K562 (cell line): ENCODE results near the gene FOSL2. TPM values are rescaled to one million over a fixed set of nuclear protein-coding genes. Genes with fewer than 3 reads are reported as not detected.

Experiments used
- ATAC-seq: fragments of 200-7000 bp; cut with Tn5 transposase; 3 replicates; pipeline ENCODE4 v1.9.1; 2020; ENCODE audit warnings: moderate library complexity
- BruUV-seq: library from RNA; stranded (reverse); fragments of 400-500 nt; replicated peaks from 2 replicates; lab custom pipeline; 2021; lab: Mats Ljungman, UMichigan
- CTCF ChIA-PET: fragments of 300-600 bp; formaldehyde crosslinking; extraction: SDS; loops from one replicate; lab custom pipeline; 2021; ENCODE audit warnings: low intra/inter-chr PET ratio; lab: Yijun Ruan, JAX
- POLR2A ChIA-PET: fragments of 300-600, 350-650 bp; sonication (Branson Sonifier 250); formaldehyde crosslinking; extraction: SDS; loops from one replicate; lab custom pipeline; 2021; ENCODE audit warnings: antibody characterized with exemption, inconsistent platforms; lab: Yijun Ruan, JAX
- DNase-seq, 4 experiments: peaks; one replicate each; pipeline versions ENCODE4 v3.0.0 to v3.0.0-alpha.2; 2011 to 2018; ENCODE audit warnings: low spot score in 3 of 4, mixed read lengths in 3 of 4; ENCODE audit errors: extremely low read depth in 1 of 4
- FAIRE-seq: peaks from 2 replicates; lab custom pipeline; 2011; peaks lifted over from hg19 to GRCh38; lab: Jason Lieb, UNC
- H2AFZ ChIP-seq: 2 replicates; pipeline ENCODE4 v1.6.0; 2011; ENCODE audit warnings: low read depth, low read length, control low read depth, inconsistent platforms
- H3K27ac ChIP-seq: fragments of 200-600 bp; 3 replicates; pipeline ENCODE4 v1.8.0; 2011; ENCODE audit warnings: low read depth, mild to moderate bottlenecking, control low read depth, inconsistent platforms, low read length, moderate library complexity, mixed read lengths; ENCODE audit errors: extremely low read depth
- H3K27me3 ChIP-seq, 2 experiments: fragments of 300-600 bp in 1 of 2; 2 replicates in 1 of 2; 3 replicates in 1 of 2; pipeline versions ENCODE4 v1.6.0 to v1.8.0; 2011; ENCODE audit warnings: inconsistent platforms in 2 of 2, low read length in 2 of 2, mild to moderate bottlenecking in 1 of 2, mixed read lengths in 1 of 2, moderate library complexity in 1 of 2; ENCODE audit not compliant: control insufficient read depth in 2 of 2, insufficient read depth in 2 of 2
- H3K36me3 ChIP-seq: fragments of 300-600 bp; 3 replicates; pipeline ENCODE4 v1.8.0; 2011; ENCODE audit warnings: mild to moderate bottlenecking, low read length, inconsistent platforms; ENCODE audit not compliant: control insufficient read depth, insufficient read depth
- H3K4me1 ChIP-seq, 2 experiments: fragments of 200-600 bp in 1 of 2; replicated peaks in 1 of 2; 2 replicates in 1 of 2; 3 replicates in 1 of 2; pipeline versions ENCODE4 v1.5.1 to v1.8.0; 2011; ENCODE audit warnings: inconsistent platforms in 2 of 2, low read length in 2 of 2, mild to moderate bottlenecking in 1 of 2, mixed read lengths in 1 of 2, moderate library complexity in 1 of 2; ENCODE audit not compliant: control insufficient read depth in 2 of 2, insufficient read depth in 2 of 2
- H3K4me2 ChIP-seq: 2 replicates; pipeline ENCODE4 v1.6.1; 2011; ENCODE audit warnings: low read length, control low read depth, inconsistent platforms, mixed read lengths; ENCODE audit not compliant: insufficient read depth
- H3K4me3 ChIP-seq: fragments of 200-600 bp; sonication (generic), shearing (Covaris generic); 2 replicates; pipeline ENCODE4 v1.5.1; 2016; ENCODE audit warnings: control low read depth, inconsistent platforms
- H3K79me2 ChIP-seq: fragments of 200-600 bp; 3 replicates; pipeline ENCODE4 v1.8.0; 2011; ENCODE audit warnings: low read length, inconsistent platforms; ENCODE audit not compliant: control insufficient read depth, insufficient read depth
- H3K9ac ChIP-seq, 2 experiments: 2 replicates each; pipeline versions ENCODE4 v1.6.0 to v1.6.1; 2011; ENCODE audit warnings: low read depth in 2 of 2, low read length in 2 of 2, control low read depth in 1 of 2, inconsistent platforms in 1 of 2, mild to moderate bottlenecking in 1 of 2, mixed read lengths in 1 of 2; ENCODE audit not compliant: insufficient read depth in 1 of 2
- H3K9me1 ChIP-seq: one replicate; pipeline ENCODE4 v1.6.0; 2011; ENCODE audit warnings: inconsistent platforms, mild to moderate bottlenecking, low read length, moderate library complexity; ENCODE audit not compliant: control insufficient read depth, insufficient read depth
- H3K9me3 ChIP-seq: replicated peaks from 2 replicates; pipeline ENCODE4 v1.5.1; 2011; ENCODE audit warnings: low read depth, low read length, inconsistent platforms; ENCODE audit not compliant: control insufficient read depth, insufficient read depth
- H4K20me1 ChIP-seq: replicated peaks from 2 replicates; pipeline ENCODE4 v1.6.1; 2011; ENCODE audit warnings: low read length, inconsistent platforms, mixed read lengths; ENCODE audit not compliant: control insufficient read depth, insufficient read depth
- CAMTA2 ChIP-seq: fragments of 250-450 bp; sonication (Bioruptor Pico); conservative IDR thresholded peaks from 2 replicates; pipeline ENCODE4 v1.5.1; 2022
- CBX1 ChIP-seq: sonication (generic); IDR thresholded peaks from 2 replicates; pipeline ENCODE4 v1.6.1; 2016; ENCODE audit warnings: antibody characterized with exemption, low read depth, mild to moderate bottlenecking
- GATA2 ChIP-seq: sonication (generic); formaldehyde crosslinking; IDR thresholded peaks from 2 replicates; pipeline ENCODE4 v1.4.0; 2020; ENCODE audit warnings: mild to moderate bottlenecking, missing genetic modification reagents
- GTF2E2 ChIP-seq: fragments of 200-800 bp; sonication (Bioruptor generic); IDR thresholded peaks from 2 replicates; pipeline ENCODE4 v1.6.1; 2016; ENCODE audit warnings: missing genetic modification characterization, missing compliant biosample characterization
- KDM5B ChIP-seq: fragments of 200-600 bp; sonication (generic); IDR thresholded peaks from 2 replicates; pipeline ENCODE4 v1.6.1; 2012; ENCODE audit warnings: low read depth, mild to moderate bottlenecking, moderate library complexity, low read length, control low read depth, inconsistent platforms; ENCODE audit not compliant: insufficient replicate concordance
- MYC ChIP-seq, 2 experiments: fragments of 250-450 bp in 1 of 2; sonication (Bioruptor Pico) in 1 of 2; IDR thresholded peaks; 2 replicates each; pipeline versions ENCODE4 v1.5.1 to v1.6.1; 2012 to 2021; ENCODE audit warnings: low read depth in 2 of 2, borderline replicate concordance in 1 of 2, improper control_type of control experiment in 1 of 2, low read length in 1 of 2, mild to moderate bottlenecking in 1 of 2, moderate library complexity in 1 of 2
- NR1H2 ChIP-seq: sonication (generic); formaldehyde crosslinking; IDR thresholded peaks from 2 replicates; pipeline ENCODE4 v1.4.0; 2020; ENCODE audit warnings: mild to moderate bottlenecking, missing genetic modification reagents
- NR2C2 ChIP-seq, 2 experiments: fragments of 200-800 bp in 1 of 2; sonication (Bioruptor generic) in 1 of 2; sonication (generic) in 1 of 2; formaldehyde crosslinking in 1 of 2; IDR thresholded peaks; 2 replicates each; pipeline versions ENCODE4 v1.6.1 to v1.8.0; 2016 to 2022; ENCODE audit warnings: mild to moderate bottlenecking in 1 of 2, missing compliant biosample characterization in 1 of 2, missing genetic modification characterization in 1 of 2, missing genetic modification reagents in 1 of 2
- PHF8 ChIP-seq: fragments of 200-600 bp; sonication (generic); IDR thresholded peaks from 2 replicates; pipeline ENCODE4 v1.6.1; 2012; ENCODE audit warnings: mixed run types, mild to moderate bottlenecking, inconsistent platforms, low read length, moderate library complexity, borderline replicate concordance
- TEAD4 ChIP-seq, 2 experiments: sonication (generic) in 1 of 2; formaldehyde crosslinking in 1 of 2; IDR thresholded peaks; 2 replicates each; pipeline versions ENCODE4 v1.6.1 to v1.8.0; 2012 to 2022; ENCODE audit warnings: borderline replicate concordance in 1 of 2, inconsistent platforms in 1 of 2, low read length in 1 of 2, mild to moderate bottlenecking in 1 of 2, missing genetic modification reagents in 1 of 2
- TGIF2 ChIP-seq: sonication (generic); formaldehyde crosslinking; IDR thresholded peaks from 2 replicates; pipeline ENCODE4 v1.8.1; 2022; ENCODE audit warnings: mild to moderate bottlenecking, missing genetic modification reagents, moderate library complexity
- ZBTB1 ChIP-seq: sonication (generic); formaldehyde crosslinking; IDR thresholded peaks from 2 replicates; pipeline ENCODE4 v1.8.1; 2023; ENCODE audit warnings: missing genetic modification reagents, low read depth, mild to moderate bottlenecking, borderline replicate concordance
- ZNF12 ChIP-seq: sonication (generic); formaldehyde crosslinking; IDR thresholded peaks from 2 replicates; pipeline ENCODE4 v1.4.0; 2020; ENCODE audit warnings: mild to moderate bottlenecking, missing genetic modification reagents
- ZNF41 ChIP-seq: fragments of 250-450 bp; sonication (Bioruptor Pico); conservative IDR thresholded peaks from 2 replicates; pipeline ENCODE4 v1.4.0; 2020; ENCODE audit warnings: mild to moderate bottlenecking
- ZNF583 ChIP-seq: fragments of 250-450 bp; sonication (Bioruptor Pico); IDR thresholded peaks from 2 replicates; pipeline ENCODE4 v1.4.0; 2020
- ZNF75A ChIP-seq: fragments of 450-650 bp; formaldehyde crosslinking; IDR thresholded peaks from 2 replicates; pipeline ENCODE4 v1.4.0; 2020; ENCODE audit warnings: mild to moderate bottlenecking
- WGBS: fragments of 100-300 bp; shearing (Covaris generic); methylation state at CpG from one replicate; pipeline ENCODE4 v1.1.6; 2016; ENCODE audit warnings: low coverage, mixed read lengths; ENCODE audit not compliant: insufficient coverage; ENCODE audit errors: missing lambda C conversion rate; 5-methylcytosine and 5-hydroxymethylcytosine counted together
- in situ Hi-C: fragments of 300-500 bp; cut with MboI; formaldehyde crosslinking; loops from 4 replicates; pipeline ENCODE4 v1.15.0; 2018; ENCODE audit warnings: inconsistent platforms, mixed read lengths
- intact Hi-C: fragments of 100-400 bp; cut with micrococcal nuclease; formaldehyde crosslinking; loops from 2 replicates; pipeline ENCODE4 v1.14.2; 2022
- polyA plus RNA-seq, 8 experiments: library from polyadenylated mRNA; depleted of rRNA in 4 of 8; stranded (reverse) in 5 of 8; unstranded in 3 of 8; fragments of >200 nt; fragmentation: Nextera tagmentation in 2 of 8; fragmentation: Illumina TruSeq in 1 of 8; extraction: Ambion mirVana in 2 of 8; extraction: Trizol in 1 of 8; gene quantifications; 2 replicates each; pipeline versions ENCODE4 v1.2.1 to v1.2.3, GENCODE V29; 2011 to 2014; ENCODE audit warnings: inconsistent platforms in 1 of 8, missing spikeins in 1 of 8
- total RNA-seq, 7 experiments: library from RNA; depleted of rRNA in 6 of 7; stranded (reverse); fragments of >200 nt in 6 of 7; fragmentation: Illumina TruSeq in 2 of 7; extraction: Trizol in 2 of 7; gene quantifications; 2 replicates each; pipeline versions ENCODE4 v1.2.1 to v1.2.3, GENCODE V29; 2011 to 2021; ENCODE audit warnings: low replicate concordance in 1 of 7
- TF ChIP-seq, protein P1 (sequence below), 3 experiments: fragments of 200-800 bp in 1 of 3; sonication (Bioruptor generic) in 1 of 3; sonication (generic) in 1 of 3; formaldehyde crosslinking in 1 of 3; IDR thresholded peaks; 2 replicates each; pipeline versions ENCODE4 v1.6.1 to v1.8.0; 2016 to 2022; ENCODE audit warnings: mild to moderate bottlenecking in 2 of 3, missing compliant biosample characterization in 2 of 3, missing genetic modification characterization in 2 of 3, missing genetic modification reagents in 1 of 3
- TF ChIP-seq, protein P2 (sequence below): fragments of 200-800 bp; sonication (Bioruptor generic); IDR thresholded peaks from 2 replicates; pipeline ENCODE4 v1.6.1; 2017; ENCODE audit warnings: missing genetic modification characterization, missing compliant biosample characterization

The FOSL2 gene
- total and polyA plus RNA-seq, 9 of the 15 experiments (the other 6 are each of a cell fraction or from before 2014, with no cell fraction given): 0.04 to 2.9 (median 0.80) TPM

DNA sequence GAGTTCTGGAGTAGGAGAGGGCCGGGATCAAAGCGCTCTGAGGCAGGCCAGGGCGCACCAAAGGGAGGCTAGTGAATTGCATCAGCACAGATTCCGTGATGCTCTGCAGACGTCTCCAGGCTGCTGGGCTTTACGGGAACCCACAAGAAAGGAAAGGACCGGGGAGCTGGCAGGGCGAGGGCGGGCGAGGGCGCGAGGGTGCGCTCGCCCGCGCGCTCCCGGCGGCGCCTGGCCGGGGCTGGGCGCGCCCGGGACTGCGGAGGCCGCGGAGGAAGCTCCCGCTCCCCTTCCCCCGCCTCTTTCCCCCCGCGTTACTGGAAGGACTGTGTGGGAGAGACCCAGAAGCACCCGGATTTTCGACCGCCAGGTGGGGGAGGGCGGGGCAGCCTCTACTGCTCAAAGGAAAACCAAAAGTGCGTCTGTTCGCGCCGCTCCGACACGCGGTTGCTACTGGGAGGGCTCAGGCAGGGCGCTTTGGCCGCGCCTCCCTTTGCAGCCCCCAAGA, 2.4 kb upstream of the FOSL2 start:
- peak; percentile 44 to 74 (median 72) for DNase-seq
- Histone ChIP-seq H3K4me3 (peak overlapping the region; percentile 43), H3K79me2 (no peaks in the 10 kb centered on the region), H2AFZ (peak overlapping the region; percentile 76), H3K27ac (no peak overlapping the region), H3K36me3 (no peaks in the 10 kb centered on the region), H4K20me1 (no peaks in the 10 kb centered on the region), H3K9me3 (no peaks in the 10 kb centered on the region), H3K9ac (peak overlapping the region; percentile 41 to 88), H3K27me3 (peaks cover 0 to 17% of the 10 kb centered on the region in 2 experiments; a peak in 2 of 5 replicates), H3K4me2 (peak overlapping the region; percentile 73), H3K4me1 (peaks cover 9 to 36% of the 10 kb centered on the region in 2 experiments; a peak in 4 of 5 replicates), H3K9me1 (no peaks in the 10 kb centered on the region)
- no peak for FAIRE-seq
- peak; percentile 5 for ATAC-seq
- intact Hi-C loops (loop anchor here (2.0 to 10.0 kb wide), 4 partner anchors 31 to 665 kb away; partner anchors contain the start of genes BABAM2 and RBKS), in situ Hi-C loops (no loop called here)
- CTCF ChIA-PET: no interaction called here
- BruUV-seq: no TSS peak
- POLR2A ChIA-PET: interaction anchor here (0.7 kb wide), 1 partner anchor 10 kb away, joined by 3 read pairs; no protein-coding TSS in a partner anchor
- 2% methylated on average over 36 of the region's 45 CpGs for WGBS
- TF ChIP-seq NR1H2 (CRISPR knock-in tag): 0 out of 2 replicates have a peak, but pooled peaks have one; percentile 22
- no peak for TF ChIP-seq NR2C2 (CRISPR knock-in tag; IDR thresholded peaks at IDR 0.05)
- peak; percentile 49; the same call in 1 of the 2 replicates for TF ChIP-seq NR2C2 (tag; IDR thresholded peaks at IDR 0.05)
- peak; percentile 66; the same call in 1 of the 2 replicates for TF ChIP-seq ZBTB1 (CRISPR knock-in tag)
- peak; percentile 55; the same call in 1 of the 2 replicates for TF ChIP-seq PHF8
- peak; percentile 56; the same call in 1 of the 2 replicates for TF ChIP-seq CBX1
- no peak for TF ChIP-seq ZNF12 (CRISPR knock-in tag)
- TF ChIP-seq MYC (IDR thresholded peaks at IDR 0.05; ENCODE audit: low read depth, low read length): peak; percentile 70
- no peak for TF ChIP-seq MYC (CRISPR knock-in tag; IDR thresholded peaks at IDR 0.05; ENCODE audit: borderline replicate concordance, low read depth)
- no peak for TF ChIP-seq TGIF2 (CRISPR knock-in tag)
- no peak for TF ChIP-seq GTF2E2 (tag)
- TF ChIP-seq ZNF583 (CRISPR knock-in tag): no peak
- peak; percentile 65 for TF ChIP-seq KDM5B
- TF ChIP-seq CAMTA2 (CRISPR knock-in tag): no peak
- no peak for TF ChIP-seq ZNF41 (CRISPR knock-in tag)
- TF ChIP-seq, protein P1, sequence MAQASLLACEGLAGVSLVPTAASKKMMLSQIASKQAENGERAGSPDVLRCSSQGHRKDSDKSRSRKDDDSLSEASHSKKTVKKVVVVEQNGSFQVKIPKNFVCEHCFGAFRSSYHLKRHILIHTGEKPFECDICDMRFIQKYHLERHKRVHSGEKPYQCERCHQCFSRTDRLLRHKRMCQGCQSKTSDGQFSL (CRISPR knock-in tag; IDR thresholded peaks at IDR 0.05): 0 out of 2 replicates have a peak, but pooled peaks have one; percentile 21
- TF ChIP-seq, protein P1 (tag; IDR thresholded peaks at IDR 0.05): no peak
- no peak for TF ChIP-seq GATA2 (CRISPR knock-in tag)
- TF ChIP-seq, protein P2, sequence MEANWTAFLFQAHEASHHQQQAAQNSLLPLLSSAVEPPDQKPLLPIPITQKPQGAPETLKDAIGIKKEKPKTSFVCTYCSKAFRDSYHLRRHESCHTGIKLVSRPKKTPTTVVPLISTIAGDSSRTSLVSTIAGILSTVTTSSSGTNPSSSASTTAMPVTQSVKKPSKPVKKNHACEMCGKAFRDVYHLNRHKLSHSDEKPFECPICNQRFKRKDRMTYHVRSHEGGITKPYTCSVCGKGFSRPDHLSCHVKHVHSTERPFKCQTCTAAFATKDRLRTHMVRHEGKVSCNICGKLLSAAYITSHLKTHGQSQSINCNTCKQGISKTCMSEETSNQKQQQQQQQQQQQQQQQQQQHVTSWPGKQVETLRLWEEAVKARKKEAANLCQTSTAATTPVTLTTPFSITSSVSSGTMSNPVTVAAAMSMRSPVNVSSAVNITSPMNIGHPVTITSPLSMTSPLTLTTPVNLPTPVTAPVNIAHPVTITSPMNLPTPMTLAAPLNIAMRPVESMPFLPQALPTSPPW (CRISPR knock-in tag): peak; percentile 94
- no peak for TF ChIP-seq ZNF75A (CRISPR knock-in tag)
- TF ChIP-seq TEAD4 (IDR thresholded peaks at IDR 0.05; ENCODE audit: low read length): no peak
- TF ChIP-seq TEAD4 (CRISPR knock-in tag; IDR thresholded peaks at IDR 0.05; ENCODE audit: borderline replicate concordance): no peak
